HG03460 (cell line): ENCODE results near the gene UCP3.

Experiments used
- ATAC-seq: cut with Tn5 transposase; IDR thresholded peaks from one replicate; pipeline ENCODE4 v1.9.1; 2021; ENCODE audit not compliant: unreplicated experiment

UCP3 gene

GRCh38 chr11:74019104-74019738, 10.3 kb upstream of the UCP3 start:
- ATAC-seq, result no peak

- ATAC-seq, result no peak
Observed at GRCh38 chr11:74018331-74019005, 9.6 kb upstream of the UCP3 start.

- no peak for ATAC-seq
Observed at GRCh38 chr11:74017631-74018030, 8.7 kb upstream of the UCP3 start.

- no peak for ATAC-seq
Observed at GRCh38 chr11:74015919-74016684, 7.2 kb upstream of the UCP3 start.

GRCh38 chr11:74014880-74015279, 6.0 kb upstream of the UCP3 start:
- ATAC-seq, result no peak

- ATAC-seq, result no peak
Observed at GRCh38 chr11:74013141-74013540, 4.3 kb upstream of the UCP3 start.

- ATAC-seq, result no peak
Observed at GRCh38 chr11:74012074-74012809, 3.4 kb upstream of the UCP3 start.

- ATAC-seq, result peak; percentile 77
Observed at GRCh38 chr11:74011360-74012073, 2.6 kb upstream of the UCP3 start.

GRCh38 chr11:74010306-74011300, 1.7 kb upstream of the UCP3 start:
- ATAC-seq, result no peak

- no peak for ATAC-seq
Observed at GRCh38 chr11:74009675-74010305, 905 bp upstream of the UCP3 start.

GRCh38 chr11:74009230-74009547, 304 bp upstream of the UCP3 start:
- ATAC-seq, result no peak

GRCh38 chr11:74007691-74008372, 1.1 kb downstream of the UCP3 start:
- no peak for ATAC-seq

GRCh38 chr11:74006743-74007304, 2.1 kb downstream of the UCP3 start:
- no peak for ATAC-seq

GRCh38 chr11:74005721-74006517, 3.0 kb downstream of the UCP3 start:
- ATAC-seq, result no peak

GRCh38 chr11:74004759-74005615, 3.9 kb downstream of the UCP3 start:
- peak; percentile 62 for ATAC-seq

- no peak for ATAC-seq
Observed at GRCh38 chr11:74004046-74004695, 4.7 kb downstream of the UCP3 start.
